ENCODE measurements around the gene AMD1.

Gene AMD1

GRCh38 chr6:110881546-110882273 lies 7.1 kb downstream of the AMD1 start:
- ChIA-PET CTCF (no interaction called here), POLR2A (interaction anchor here (0.9 to 2.4 kb wide), 3 partner anchors 8 to 77 kb away, joined by 3 to 10 read pairs (median 4); partner anchors contain the start of genes AMD1, CDK19 and GTF3C6)
- TF ChIP-seq ZNF384 (IDR thresholded peaks at IDR 0.05) (peak; percentile 40; the same call in 1 of the 2 replicates), PKNOX1 (IDR thresholded peaks at IDR 0.05) (peak; percentile 75), FOXA1 (IDR thresholded peaks at IDR 0.05) (no peak)
- DNase-seq (ENCODE audit: extremely low spot score) = no peak

DNA sequence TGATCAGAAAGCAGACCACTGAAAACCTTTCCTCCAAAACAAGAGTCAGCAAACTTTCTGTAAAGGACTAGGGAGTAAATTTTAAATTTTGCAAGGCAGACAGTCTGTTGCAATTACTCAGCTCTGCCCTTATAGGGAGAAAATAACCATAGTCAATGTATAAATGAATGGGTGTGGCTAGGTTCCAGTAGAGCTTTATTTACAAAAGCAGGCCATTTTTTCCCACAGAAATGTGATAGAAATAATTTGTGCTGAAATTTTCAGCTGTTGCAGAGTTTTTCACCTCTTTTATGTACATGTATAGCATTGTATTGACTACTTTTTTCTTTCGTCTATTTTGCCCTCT lies 7.7 kb downstream of the AMD1 start:
- CTCF ChIA-PET = no interaction called here
- no peak for DNase-seq (ENCODE audit: extremely low spot score)
- TF ChIP-seq FOXK2 (IDR thresholded peaks at IDR 0.05) (no peak), ELF4 (IDR thresholded peaks at IDR 0.05) (no peak), ZNF384 (IDR thresholded peaks at IDR 0.05) (no peak), FOXA1 (IDR thresholded peaks at IDR 0.05) (no peak)
- POLR2A ChIA-PET = interaction anchor here (0.9 to 2.4 kb wide), 3 partner anchors 8 to 76 kb away, joined by 3 to 10 read pairs (median 4); partner anchors contain the start of genes AMD1, CDK19 and GTF3C6

DNA sequence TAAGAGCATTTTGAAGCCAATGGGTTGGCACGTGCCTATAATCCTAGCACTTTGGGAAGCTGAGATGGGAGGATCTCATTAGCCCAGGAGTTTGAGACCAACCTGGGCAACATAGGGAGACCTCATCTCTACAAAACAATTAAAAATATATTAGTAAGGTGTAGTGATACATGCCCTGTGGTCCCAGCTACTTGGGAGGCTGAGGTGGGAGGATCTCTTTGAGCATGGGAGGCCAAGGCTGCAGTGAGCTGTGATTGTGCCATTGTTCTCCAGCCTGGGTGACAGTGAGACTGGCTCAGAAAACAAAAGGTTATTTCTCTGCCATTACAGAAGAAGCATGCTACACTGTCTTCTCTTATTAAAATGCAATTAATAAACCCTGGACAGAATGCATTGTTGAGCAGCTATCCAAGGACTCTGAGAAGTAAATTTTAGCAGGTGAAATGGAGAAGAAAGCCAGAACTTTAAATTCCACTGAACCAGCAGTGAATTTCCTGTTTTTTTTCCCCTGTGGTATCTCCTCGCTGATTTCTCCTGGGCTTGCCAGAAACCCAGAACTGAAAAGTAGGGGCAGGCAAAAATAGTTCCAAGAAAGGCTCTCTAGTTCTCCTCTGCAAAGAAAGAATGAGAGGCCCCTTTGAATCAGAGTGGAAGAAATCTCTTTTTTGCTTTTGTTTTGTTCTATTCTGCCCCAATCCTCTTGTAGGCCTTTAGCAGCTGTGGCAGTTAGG lies 8.4 kb downstream of the AMD1 start:
- ChIA-PET CTCF (interaction anchor here (0.6 kb wide), 1 partner anchor 127 kb away, joined by 3 read pairs; no protein-coding TSS in a partner anchor), POLR2A (interaction anchor here (0.9 to 2.4 kb wide), 3 partner anchors 9 to 76 kb away, joined by 3 to 10 read pairs (median 4); partner anchors contain the start of genes AMD1, CDK19 and GTF3C6)
- DNase-seq (ENCODE audit: extremely low spot score) = no peak
- TF ChIP-seq NFRKB (IDR thresholded peaks at IDR 0.05) (no peak), FOXA1 (IDR thresholded peaks at IDR 0.05) (no peak), FOXM1 (IDR thresholded peaks at IDR 0.05; ENCODE audit: borderline replicate concordance) (no peak), FOXK2 (IDR thresholded peaks at IDR 0.05) (no peak), HDGF (IDR thresholded peaks at IDR 0.05; ENCODE audit: borderline replicate concordance) (no peak), SUZ12 (IDR thresholded peaks at IDR 0.05) (no peak), ARNT (IDR thresholded peaks at IDR 0.05) (no peak), BHLHE40 (IDR thresholded peaks at IDR 0.05; ENCODE audit: borderline replicate concordance) (no peak), ZNF384 (IDR thresholded peaks at IDR 0.05) (no peak), PKNOX1 (IDR thresholded peaks at IDR 0.05) (no peak), LEF1 (IDR thresholded peaks at IDR 0.05; ENCODE audit: borderline replicate concordance) (no peak)

DNA sequence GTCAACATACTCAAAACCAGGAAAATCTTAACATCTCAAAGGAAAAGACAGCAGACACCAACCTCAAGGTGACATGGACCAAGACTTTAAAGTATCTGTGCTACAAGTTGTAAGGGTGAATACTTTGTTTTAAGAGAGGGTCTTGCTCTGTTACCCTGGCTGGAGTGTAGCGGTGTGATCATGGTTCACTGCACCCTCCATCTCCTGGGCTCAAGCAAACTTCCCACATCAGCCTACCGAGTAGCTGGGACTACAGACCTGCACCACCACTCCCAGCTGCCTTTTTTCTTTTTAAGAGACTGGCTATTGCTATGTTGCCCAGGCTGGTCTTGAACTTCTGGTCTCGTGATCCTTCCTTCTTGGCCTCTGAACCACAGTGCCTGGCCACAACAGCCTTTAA lies 9.7 kb downstream of the AMD1 start:
- DNase-seq (ENCODE audit: extremely low spot score) = no peak
- ChIA-PET POLR2A (interaction anchor here (0.9 to 7.6 kb wide), 2 partner anchors 9 to 69 kb away, joined by 4 to 63 read pairs; partner anchors contain the start of genes AMD1 and CDK19), CTCF (interaction anchor here (0.6 kb wide), 1 partner anchor 58 kb away, joined by 4 read pairs; no protein-coding TSS in a partner anchor)
- TF ChIP-seq HDGF (IDR thresholded peaks at IDR 0.05; ENCODE audit: borderline replicate concordance) (no peak), SUZ12 (IDR thresholded peaks at IDR 0.05) (no peak), SP1 (IDR thresholded peaks at IDR 0.05) (no peak), FOXM1 (IDR thresholded peaks at IDR 0.05; ENCODE audit: borderline replicate concordance) (no peak), LEF1 (IDR thresholded peaks at IDR 0.05; ENCODE audit: borderline replicate concordance) (no peak), BHLHE40 (IDR thresholded peaks at IDR 0.05; ENCODE audit: borderline replicate concordance) (no peak), PKNOX1 (IDR thresholded peaks at IDR 0.05) (no peak), FOXA1 (IDR thresholded peaks at IDR 0.05) (no peak), ELF4 (IDR thresholded peaks at IDR 0.05) (no peak)

DNA sequence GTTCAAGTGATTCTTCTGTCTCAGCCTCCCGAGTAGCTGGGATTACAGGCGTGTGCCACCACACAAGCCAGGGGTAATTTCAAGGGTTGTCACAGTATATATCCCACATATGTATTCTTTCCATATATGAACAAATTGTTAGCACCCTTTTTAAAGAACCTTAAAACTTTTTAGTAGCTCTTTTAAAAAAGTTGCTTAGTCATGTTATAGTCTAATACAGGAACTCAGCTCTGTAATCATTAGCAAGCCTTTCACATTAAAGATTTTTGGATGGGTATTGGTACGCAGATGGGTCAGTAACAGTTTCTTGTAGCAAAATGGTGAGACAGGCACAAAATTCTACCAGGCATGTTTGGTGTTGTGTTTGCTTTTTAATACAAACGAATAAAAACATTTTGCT lies 10.9 kb downstream of the AMD1 start:
- CTCF ChIA-PET = no interaction called here
- no peak for TF ChIP-seq HDGF (IDR thresholded peaks at IDR 0.05; ENCODE audit: borderline replicate concordance)
- TF ChIP-seq TARDBP (IDR thresholded peaks at IDR 0.05) = no peak
- TF ChIP-seq FOXA1 (IDR thresholded peaks at IDR 0.05) = no peak
- TF ChIP-seq ZNF384 (IDR thresholded peaks at IDR 0.05) = no peak
- TF ChIP-seq BHLHE40 (IDR thresholded peaks at IDR 0.05; ENCODE audit: borderline replicate concordance) = no peak
- TF ChIP-seq PKNOX1 (IDR thresholded peaks at IDR 0.05) = no peak
- no peak for TF ChIP-seq SUZ12 (IDR thresholded peaks at IDR 0.05)
- TF ChIP-seq NFRKB (IDR thresholded peaks at IDR 0.05) = no peak
- TF ChIP-seq ARNT (IDR thresholded peaks at IDR 0.05) = no peak
- TF ChIP-seq ELF4 (IDR thresholded peaks at IDR 0.05) = no peak
- no peak for TF ChIP-seq L3MBTL2 (conservative IDR thresholded peaks at IDR 0.05)
- no peak for TF ChIP-seq SP1 (IDR thresholded peaks at IDR 0.05)
- no peak for TF ChIP-seq LEF1 (IDR thresholded peaks at IDR 0.05; ENCODE audit: borderline replicate concordance)
- TF ChIP-seq FOXM1 (IDR thresholded peaks at IDR 0.05; ENCODE audit: borderline replicate concordance) = no peak
- TF ChIP-seq CTBP1 (IDR thresholded peaks at IDR 0.05; ENCODE audit: borderline replicate concordance) = no peak
- TF ChIP-seq FOXK2 (IDR thresholded peaks at IDR 0.05) = no peak
- DNase-seq (ENCODE audit: extremely low spot score) = no peak
- POLR2A ChIA-PET = interaction anchor here (7.6 kb wide), 1 partner anchor 10 kb away, joined by 63 read pairs; the partner anchor contains the start of gene AMD1

Data from HEK293T (cell line).